ENCODE results near the gene RPRML. TPM values are rescaled to one million over a fixed set of nuclear protein-coding genes. Genes with fewer than 3 reads are reported as not detected.
A peak's percentile ranks its signal among the peaks of the same experiment; 100 is the strongest.

Gene RPRML
- total RNA-seq, 2 donors from 2014 or later, result 0.31 TPM; not detected in 1

- Mint-ChIP-seq H3K27ac (no peak overlapping the region), H3K9me3 (no peaks in the 10 kb centered on the region), H3K4me1 (peaks cover 4% of the 10 kb centered on the region), H3K36me3 (ENCODE audit: low read depth) (no peaks in the 10 kb centered on the region), H3K27me3 (ENCODE audit: insufficient read depth) (peaks cover 72% of the 10 kb centered on the region), H3K4me3 (no peak overlapping the region)
- H3K4me1 ChIP-seq (ENCODE audit: control insufficient read depth, insufficient read depth, low read length), result no peaks in the 10 kb centered on the region
- no peak overlapping the region for H3K27ac ChIP-seq (ENCODE audit: low read depth, low read length)
- no peak overlapping the region for H3K4me3 ChIP-seq (ENCODE audit: low read length)
- H3K9ac ChIP-seq (ENCODE audit: extremely low read depth, low read length, poor library complexity, severe bottlenecking), result no peak overlapping the region
- H3K36me3 ChIP-seq (ENCODE audit: control insufficient read depth, insufficient read depth, low read length), result no peaks in the 10 kb centered on the region
- no peaks in the 10 kb centered on the region for H3K9me3 ChIP-seq (ENCODE audit: control insufficient read depth, low read length)
- no peak for TF ChIP-seq CTCF (conservative IDR thresholded peaks at IDR 0.05)
- WGBS, 2 experiments (ENCODE audit: insufficient coverage in 1 of 2, insufficient read length in 1 of 2), result 87 to 88% methylated on average over 5 of the region's 5 CpGs
- peaks cover 73% of the 10 kb centered on the region for H3K27me3 ChIP-seq (ENCODE audit: control insufficient read depth, insufficient read depth, low read length, poor library complexity, severe bottlenecking)
- DNase-seq, result no peak
Measured at GRCh38 chr17:46984892-46985291, 5.8 kb upstream of the RPRML start.

- no peak overlapping the region for H3K4me3 ChIP-seq (ENCODE audit: low read length)
- no peak overlapping the region for H3K4me3 Mint-ChIP-seq
- H3K27me3 Mint-ChIP-seq (ENCODE audit: insufficient read depth), result peaks cover 73% of the 10 kb centered on the region
Measured at GRCh38 chr17:46984341-46984740, 5.3 kb upstream of the RPRML start.

GRCh38 chr17:46983782-46984181 is 4.7 kb upstream of the RPRML start:
- peaks cover 2% of the 10 kb centered on the region for H3K4me1 Mint-ChIP-seq
- Histone ChIP-seq H3K9ac (ENCODE audit: extremely low read depth, low read length, poor library complexity, severe bottlenecking) (no peak overlapping the region), H3K27me3 (ENCODE audit: control insufficient read depth, insufficient read depth, low read length, poor library complexity, severe bottlenecking) (peaks cover 74% of the 10 kb centered on the region), H3K4me1 (ENCODE audit: control insufficient read depth, insufficient read depth, low read length) (no peaks in the 10 kb centered on the region), H3K9me3 (ENCODE audit: control insufficient read depth, low read length) (no peaks in the 10 kb centered on the region), H3K36me3 (ENCODE audit: control insufficient read depth, insufficient read depth, low read length) (no peaks in the 10 kb centered on the region), H3K4me3 (ENCODE audit: low read length) (no peak overlapping the region), H3K27ac (ENCODE audit: low read depth, low read length) (no peak overlapping the region)
- H3K4me3 Mint-ChIP-seq, result no peak overlapping the region
- H3K36me3 Mint-ChIP-seq (ENCODE audit: low read depth), result no peaks in the 10 kb centered on the region
- H3K27me3 Mint-ChIP-seq (ENCODE audit: insufficient read depth), result peaks cover 70% of the 10 kb centered on the region
- DNase-seq, result peak; percentile 89
- 75 to 80% methylated on average over 3 to 6 of the region's 6 CpGs for WGBS, 2 experiments (ENCODE audit: insufficient coverage in 1 of 2, insufficient read length in 1 of 2)
- H3K9me3 Mint-ChIP-seq, result no peaks in the 10 kb centered on the region
- no peak for TF ChIP-seq CTCF (conservative IDR thresholded peaks at IDR 0.05)
- no peak overlapping the region for H3K27ac Mint-ChIP-seq

More at GRCh38 chr17:46984341-46984740, 5.3 kb upstream of the RPRML start:
- Mint-ChIP-seq H3K4me1 (peaks cover 2% of the 10 kb centered on the region), H3K9me3 (no peaks in the 10 kb centered on the region), H3K36me3 (ENCODE audit: low read depth) (no peaks in the 10 kb centered on the region), H3K27ac (no peak overlapping the region)
- H3K27ac ChIP-seq (ENCODE audit: low read depth, low read length), result no peak overlapping the region
- DNase-seq, result no peak
- H3K4me1 ChIP-seq (ENCODE audit: control insufficient read depth, insufficient read depth, low read length), result no peaks in the 10 kb centered on the region
- H3K9me3 ChIP-seq (ENCODE audit: control insufficient read depth, low read length), result no peaks in the 10 kb centered on the region
- no peak for TF ChIP-seq CTCF (conservative IDR thresholded peaks at IDR 0.05)
- WGBS, 2 experiments (ENCODE audit: insufficient coverage in 1 of 2, insufficient read length in 1 of 2), result 76 to 87% methylated on average over 5 to 6 of the region's 6 CpGs
- H3K27me3 ChIP-seq (ENCODE audit: control insufficient read depth, insufficient read depth, low read length, poor library complexity, severe bottlenecking), result peaks cover 74% of the 10 kb centered on the region
- no peaks in the 10 kb centered on the region for H3K36me3 ChIP-seq (ENCODE audit: control insufficient read depth, insufficient read depth, low read length)
- H3K9ac ChIP-seq (ENCODE audit: extremely low read depth, low read length, poor library complexity, severe bottlenecking), result no peak overlapping the region
